Endothelial cell of umbilical vein (primary cell): ENCODE measurements around the gene WDR86. TPM values are rescaled to one million over a fixed set of nuclear protein-coding genes. Genes with fewer than 3 reads are reported as not detected.

Experiments
- BruUV-seq: library from RNA; stranded (reverse); fragments of 400-500 nt; replicated peaks from 2 replicates; lab custom pipeline; 2021; lab: Mats Ljungman, UMichigan
- CTCF ChIA-PET: fragments of 300-600, 350-600 bp; sonication (Branson Sonifier 250); formaldehyde crosslinking; loops from one replicate; lab custom pipeline; 2021; ENCODE audit warnings: antibody characterized with exemption, inconsistent platforms; lab: Charles Lee
- POLR2A ChIA-PET: fragments of 300-600, 350-600 bp; sonication (Branson Sonifier 250); formaldehyde crosslinking; loops from one replicate; lab custom pipeline; 2021; ENCODE audit warnings: antibody characterized with exemption, inconsistent platforms; lab: Charles Lee
- DNase-seq: peaks from one replicate; pipeline ENCODE4 v3.0.0-alpha.2; 2011; ENCODE audit warnings: low read depth, low spot score
- FAIRE-seq: peaks from 2 replicates; lab custom pipeline; 2011; peaks lifted over from hg19 to GRCh38; lab: Jason Lieb, UNC
- H2AFZ ChIP-seq: 2 replicates; pipeline ENCODE4 v1.6.0; 2012; ENCODE audit warnings: low read depth, low read length, control low read depth, inconsistent platforms
- H3K27ac ChIP-seq: 2 replicates; pipeline ENCODE4 v1.5.1; 2011; ENCODE audit warnings: low read depth, mild to moderate bottlenecking, control low read depth, low read length, moderate library complexity; ENCODE audit not compliant: insufficient read depth
- H3K27me3 ChIP-seq, 2 experiments: 2 replicates each; pipeline versions ENCODE4 v1.6.0 to v1.6.1; 2011; ENCODE audit warnings: low read length in 2 of 2, mixed read lengths in 1 of 2; ENCODE audit not compliant: control insufficient read depth in 2 of 2, insufficient read depth in 2 of 2
- H3K36me3 ChIP-seq, 2 experiments: 2 replicates in 1 of 2; 3 replicates in 1 of 2; pipeline ENCODE4 v1.5.1; 2011; ENCODE audit warnings: low read length in 2 of 2, mild to moderate bottlenecking in 1 of 2, moderate library complexity in 1 of 2; ENCODE audit not compliant: control insufficient read depth in 2 of 2, insufficient read depth in 2 of 2; ENCODE audit errors: extremely low read depth in 1 of 2
- H3K4me1 ChIP-seq: 3 replicates; pipeline ENCODE4 v1.5.1; 2011; ENCODE audit warnings: mild to moderate bottlenecking, low read length; ENCODE audit not compliant: control insufficient read depth, insufficient read depth; ENCODE audit errors: extremely low read depth
- H3K4me2 ChIP-seq: 2 replicates; pipeline ENCODE4 v1.6.1; 2011; ENCODE audit warnings: low read length, control low read depth, mixed read lengths; ENCODE audit not compliant: insufficient read depth
- H3K4me3 ChIP-seq, 3 experiments: fragments of 200-600 bp in 1 of 3; sonication (generic), shearing (Covaris generic) in 1 of 3; replicated peaks in 1 of 3; 2 replicates each; pipeline ENCODE4 v1.5.1; 2011 to 2016; ENCODE audit warnings: control low read depth in 3 of 3, low read length in 3 of 3, mild to moderate bottlenecking in 2 of 3, inconsistent platforms in 1 of 3, low read depth in 1 of 3, moderate library complexity in 1 of 3; ENCODE audit not compliant: insufficient read depth in 1 of 3
- H3K79me2 ChIP-seq: 2 replicates; pipeline ENCODE4 v1.6.0; 2012; ENCODE audit warnings: low read length, inconsistent platforms; ENCODE audit not compliant: control insufficient read depth, insufficient read depth
- H3K9ac ChIP-seq: replicated peaks from 2 replicates; pipeline ENCODE3; 2011; ENCODE audit warnings: low read length, control low read depth; ENCODE audit not compliant: insufficient read depth; ENCODE audit errors: extremely low read depth
- H3K9me1 ChIP-seq: replicated peaks from 3 replicates; pipeline ENCODE4 v1.6.0; 2011; ENCODE audit warnings: mild to moderate bottlenecking, low read length; ENCODE audit not compliant: control insufficient read depth, insufficient read depth; ENCODE audit errors: extremely low read depth
- H3K9me3 ChIP-seq: replicated peaks from 2 replicates; pipeline ENCODE4 v1.5.1; 2012; ENCODE audit warnings: low read length, inconsistent platforms; ENCODE audit not compliant: control insufficient read depth, insufficient read depth
- H4K20me1 ChIP-seq: replicated peaks from 2 replicates; pipeline ENCODE3; 2011; ENCODE audit warnings: mild to moderate bottlenecking, low read length; ENCODE audit not compliant: control insufficient read depth, insufficient read depth; ENCODE audit errors: extremely low read depth
- EZH2 ChIP-seq: IDR thresholded peaks from 2 replicates; pipeline ENCODE4 v1.6.1; 2012; ENCODE audit warnings: borderline replicate concordance, low read depth, mild to moderate bottlenecking, moderate library complexity, low read length, inconsistent platforms; ENCODE audit not compliant: severe bottlenecking
- FOS ChIP-seq: IDR thresholded peaks from 2 replicates; pipeline ENCODE4 v1.6.1; 2011; ENCODE audit warnings: mild to moderate bottlenecking, low read length, moderate library complexity, borderline replicate concordance; ENCODE audit not compliant: insufficient read depth
- GATA2 ChIP-seq: IDR thresholded peaks from 2 replicates; pipeline ENCODE4 v1.7.0; 2011; ENCODE audit warnings: low read depth, mild to moderate bottlenecking, moderate library complexity, mixed read lengths, low read length; ENCODE audit not compliant: insufficient read length, insufficient read depth
- JUN ChIP-seq: IDR thresholded peaks from 2 replicates; pipeline ENCODE4 v1.6.1; 2011; ENCODE audit warnings: borderline replicate concordance, low read depth; ENCODE audit not compliant: insufficient read length, insufficient read depth
- MYC ChIP-seq: IDR thresholded peaks from one replicate; pipeline ENCODE4 v1.6.1; 2011; ENCODE audit warnings: mild to moderate bottlenecking, low read depth, low read length
- POLR2A ChIP-seq: IDR thresholded peaks from 2 replicates; pipeline ENCODE4 v1.6.1; 2012; ENCODE audit warnings: low read depth, mild to moderate bottlenecking, control low read depth, low read length
- POLR2AphosphoS5 ChIP-seq: IDR thresholded peaks from 2 replicates; pipeline ENCODE4 v1.6.1; 2012; ENCODE audit warnings: low read depth, mild to moderate bottlenecking, control low read depth, low read length, moderate library complexity; ENCODE audit not compliant: insufficient read depth
- dilution Hi-C: fragments of 300-500 bp; cut with MboI; formaldehyde crosslinking; loops from one replicate; pipeline ENCODE4 v1.15.0; 2019; ENCODE audit warnings: low sequenced_read_pairs; ENCODE audit not compliant: extremely low pct_ligation_motif_present
- intact Hi-C: fragments of 100-400 bp; cut with micrococcal nuclease; formaldehyde crosslinking; loops from one replicate; pipeline ENCODE4 v1.10.0; 2022
- polyA plus RNA-seq, 4 experiments: library from polyadenylated mRNA; depleted of rRNA in 3 of 4; stranded (reverse) in 3 of 4; unstranded in 1 of 4; fragments of >200 nt; gene quantifications; 2 replicates each; pipeline versions ENCODE4 v1.2.1 to v1.2.3, GENCODE V29; 2011 to 2012; ENCODE audit warnings: missing spikeins in 1 of 4
- total RNA-seq: library from RNA; stranded (reverse); gene quantifications from 2 replicates; pipeline ENCODE4 v1.2.3, GENCODE V29; 2021
- TF ChIP-seq, protein P1 (sequence below): IDR thresholded peaks from 2 replicates; pipeline ENCODE4 v1.6.1; 2011; ENCODE audit not compliant: insufficient read depth, insufficient read length
- TF ChIP-seq, protein P2 (sequence below), 2 donors: IDR thresholded peaks; 1 replicate in 1 of 2; 2 replicates in 1 of 2; pipeline ENCODE4 v1.5.1; 2011; ENCODE audit warnings: low read length in 2 of 2, mild to moderate bottlenecking in 2 of 2, moderate library complexity in 2 of 2, control low read depth in 1 of 2, inconsistent platforms in 1 of 2, low read depth in 1 of 2; ENCODE audit not compliant: insufficient read depth in 1 of 2; ENCODE audit errors: extremely low read depth in 1 of 2

WDR86 gene
- total and polyA plus RNA-seq, 2 donors (not counting 3 experiments of a cell fraction or from before 2014, with no cell fraction given) = not detected

DNA sequence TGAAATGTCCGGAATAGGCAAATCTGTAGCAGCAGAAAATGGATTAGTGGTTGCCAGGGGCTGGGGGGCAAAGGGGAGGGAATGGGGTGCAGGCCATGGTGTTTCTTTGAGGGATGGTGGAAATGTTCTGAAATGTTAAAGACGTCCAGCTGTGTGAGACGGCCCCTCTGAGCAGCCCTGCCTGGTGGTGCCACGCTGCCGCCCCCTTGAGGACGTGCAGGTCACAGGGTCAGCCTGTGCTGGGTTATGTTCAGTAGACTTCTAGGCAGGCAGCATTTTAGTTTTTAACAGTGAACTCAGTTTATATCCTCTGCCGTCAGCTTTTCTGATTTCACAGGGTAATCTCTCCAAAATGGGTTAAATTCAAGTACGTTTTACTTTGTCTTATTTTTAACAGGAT is 58.8 kb downstream of the WDR86 start:
- Histone ChIP-seq H4K20me1 (no peaks in the 10 kb centered on the region), H2AFZ (no peak overlapping the region), H3K79me2 (no peaks in the 10 kb centered on the region), H3K9me3 (no peaks in the 10 kb centered on the region), H3K36me3 (peaks cover 32 to 35% of the 10 kb centered on the region in 2 experiments), H3K4me1 (no peaks in the 10 kb centered on the region), H3K9me1 (no peaks in the 10 kb centered on the region), H3K4me2 (no peak overlapping the region), H3K27ac (no peak overlapping the region), H3K27me3 (no peaks in the 10 kb centered on the region), H3K4me3 (no peak overlapping the region), H3K9ac (no peak overlapping the region)
- DNase-seq = no peak
- FAIRE-seq = no peak
- intact Hi-C loops = no loop called here
- no TSS peak for BruUV-seq
- dilution Hi-C loops = no loop called here
- POLR2A ChIA-PET = no interaction called here
- TF ChIP-seq GATA2 = no peak
- TF ChIP-seq JUN = no peak
- TF ChIP-seq, protein P1, sequence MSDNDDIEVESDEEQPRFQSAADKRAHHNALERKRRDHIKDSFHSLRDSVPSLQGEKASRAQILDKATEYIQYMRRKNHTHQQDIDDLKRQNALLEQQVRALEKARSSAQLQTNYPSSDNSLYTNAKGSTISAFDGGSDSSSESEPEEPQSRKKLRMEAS = no peak
- no peak for TF ChIP-seq FOS
- TF ChIP-seq, protein P2, sequence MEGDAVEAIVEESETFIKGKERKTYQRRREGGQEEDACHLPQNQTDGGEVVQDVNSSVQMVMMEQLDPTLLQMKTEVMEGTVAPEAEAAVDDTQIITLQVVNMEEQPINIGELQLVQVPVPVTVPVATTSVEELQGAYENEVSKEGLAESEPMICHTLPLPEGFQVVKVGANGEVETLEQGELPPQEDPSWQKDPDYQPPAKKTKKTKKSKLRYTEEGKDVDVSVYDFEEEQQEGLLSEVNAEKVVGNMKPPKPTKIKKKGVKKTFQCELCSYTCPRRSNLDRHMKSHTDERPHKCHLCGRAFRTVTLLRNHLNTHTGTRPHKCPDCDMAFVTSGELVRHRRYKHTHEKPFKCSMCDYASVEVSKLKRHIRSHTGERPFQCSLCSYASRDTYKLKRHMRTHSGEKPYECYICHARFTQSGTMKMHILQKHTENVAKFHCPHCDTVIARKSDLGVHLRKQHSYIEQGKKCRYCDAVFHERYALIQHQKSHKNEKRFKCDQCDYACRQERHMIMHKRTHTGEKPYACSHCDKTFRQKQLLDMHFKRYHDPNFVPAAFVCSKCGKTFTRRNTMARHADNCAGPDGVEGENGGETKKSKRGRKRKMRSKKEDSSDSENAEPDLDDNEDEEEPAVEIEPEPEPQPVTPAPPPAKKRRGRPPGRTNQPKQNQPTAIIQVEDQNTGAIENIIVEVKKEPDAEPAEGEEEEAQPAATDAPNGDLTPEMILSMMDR (IDR thresholded peaks at IDR 0.05; ENCODE audit: extremely low read depth in 1 of 2, insufficient read depth in 1 of 2, low read depth in 1 of 2, low read length in 2 of 2) = no peak
- TF ChIP-seq MYC = no peak
- no peak for TF ChIP-seq POLR2AphosphoS5
- TF ChIP-seq POLR2A = no peak
- no peak for TF ChIP-seq EZH2
- CTCF ChIA-PET = interaction anchor here (1.0 to 6.0 kb wide), 5 partner anchors 9 to 40 kb away, joined by 3 to 92 read pairs (median 14); partner anchors contain the start of gene NUB1
